ENCODE data around the gene CPXM1. TPM values are rescaled to one million over a fixed set of nuclear protein-coding genes. Genes with fewer than 3 reads are reported as not detected.

The CPXM1 gene
- total and polyA plus RNA-seq, 5 experiments from 2014 or later: 0.27 to 0.56 (median 0.35) TPM; not detected in 1

DNA sequence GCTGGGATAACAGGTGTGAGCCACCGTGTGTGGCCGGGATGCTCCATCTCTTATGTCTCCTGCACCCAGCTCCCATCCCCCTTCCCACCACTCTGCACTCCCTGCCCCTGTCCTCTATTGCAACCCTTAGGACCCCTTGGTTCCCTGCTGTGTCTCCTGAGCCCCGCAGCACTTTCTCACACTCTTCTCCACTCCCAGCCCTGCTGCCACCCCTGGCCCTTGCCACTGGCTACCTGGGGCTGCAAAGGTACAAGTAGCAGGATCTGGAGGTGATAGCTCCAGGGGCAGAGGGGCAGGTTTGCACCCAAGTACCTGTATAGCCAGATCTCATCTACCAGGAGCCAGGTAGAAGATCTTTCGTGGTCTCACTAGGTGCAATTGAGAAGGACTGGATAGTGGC is 6.6 kb upstream of the CPXM1 start:
- Mint-ChIP-seq H3K36me3 (peaks cover 0 to 3% (median 3%) of the 10 kb centered on the region in 3 donors), H3K9me3 (peaks cover 0 to 8% (median 2%) of the 10 kb centered on the region in 9 donors), H3K4me3 (no peak overlapping the region), H3K27ac (no peak overlapping the region), H3K4me1 (peaks cover 0 to 5% (median 2%) of the 10 kb centered on the region in 4 donors), H3K27me3 (peaks cover 30 to 61% (median 49%) of the 10 kb centered on the region in 5 donors)
- POLR2A ChIA-PET: interaction anchor here (0.7 kb wide), 1 partner anchor 44 kb away, joined by 3 read pairs; no protein-coding TSS in a partner anchor
- DNase-seq (no peak), ATAC-seq (no peak)

DNA sequence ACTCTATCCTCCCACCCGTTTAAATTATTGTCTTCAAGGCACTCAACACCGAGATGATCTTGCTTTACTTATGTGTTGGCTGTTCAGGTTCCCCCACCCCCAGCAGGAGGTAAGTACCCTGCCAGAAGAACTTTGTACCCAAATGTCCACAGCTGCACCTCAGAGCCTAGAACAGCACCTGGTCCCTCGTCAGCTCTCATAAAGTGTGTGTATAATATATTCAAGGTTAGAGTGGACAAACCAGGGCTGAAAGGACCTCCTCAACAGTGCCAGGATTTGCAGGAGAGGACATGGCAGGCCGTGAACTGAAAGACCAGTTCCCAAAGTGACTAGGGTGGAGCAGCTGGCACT is 5.9 kb upstream of the CPXM1 start:
- Mint-ChIP-seq H3K27me3 (peaks cover 31 to 64% (median 47%) of the 10 kb centered on the region in 5 donors), H3K9me3 (peaks cover 0 to 4% (median 0%) of the 10 kb centered on the region in 9 donors), H3K36me3 (no peaks in the 10 kb centered on the region), H3K4me3 (no peak overlapping the region), H3K27ac (no peak overlapping the region), H3K4me1 (peaks cover 2 to 8% (median 5%) of the 10 kb centered on the region in 4 donors)
- ATAC-seq (no peak), DNase-seq (no peak)
- POLR2A ChIA-PET: no interaction called here

DNA sequence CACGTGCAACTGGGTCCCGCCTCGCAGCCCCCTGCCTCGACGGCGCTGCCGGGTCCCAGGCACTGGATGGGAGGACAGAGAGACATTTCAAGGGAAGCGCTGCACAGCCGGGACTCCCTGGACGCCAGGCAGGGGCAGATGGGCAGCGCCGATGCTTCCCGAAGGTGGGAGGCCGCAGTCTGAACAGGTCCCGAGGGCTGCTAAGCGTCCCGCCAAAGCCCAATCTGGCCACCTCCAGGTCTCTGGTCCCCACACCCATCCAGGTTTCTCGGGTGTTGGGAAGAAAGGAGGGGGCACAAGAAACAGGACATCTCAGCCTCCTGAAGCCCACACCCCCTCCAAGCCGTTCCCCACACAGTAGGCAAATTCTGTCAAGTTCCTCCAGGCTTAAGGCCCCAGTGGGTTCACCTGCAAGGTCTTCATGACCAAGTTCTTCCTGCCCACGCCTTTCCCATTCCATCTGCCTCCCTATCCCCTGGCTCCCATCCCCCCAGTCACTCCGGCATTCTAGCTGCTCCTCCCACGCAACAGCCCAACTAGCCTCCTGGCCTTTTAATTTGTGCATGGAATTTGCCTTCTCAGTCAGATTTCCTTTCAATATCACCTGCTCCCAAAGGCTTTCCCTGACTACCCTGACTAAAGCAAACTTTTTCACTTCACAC is 5.4 kb upstream of the CPXM1 start:
- no peaks in the 10 kb centered on the region for H3K36me3 Mint-ChIP-seq
- POLR2A ChIA-PET: interaction anchor here (0.6 kb wide), 1 partner anchor 265 kb away, joined by 3 read pairs; no protein-coding TSS in a partner anchor
- no peak for ATAC-seq
- H3K4me3 Mint-ChIP-seq: no peak overlapping the region
- H3K9me3 Mint-ChIP-seq: peaks cover 0 to 3% (median 0%) of the 10 kb centered on the region in 9 donors
- H3K27me3 Mint-ChIP-seq: peaks cover 31 to 64% (median 51%) of the 10 kb centered on the region in 5 donors
- no peak for DNase-seq
- H3K27ac Mint-ChIP-seq: no peak overlapping the region
- peaks cover 8 to 13% (median 10%) of the 10 kb centered on the region in 4 donors for H3K4me1 Mint-ChIP-seq

DNA sequence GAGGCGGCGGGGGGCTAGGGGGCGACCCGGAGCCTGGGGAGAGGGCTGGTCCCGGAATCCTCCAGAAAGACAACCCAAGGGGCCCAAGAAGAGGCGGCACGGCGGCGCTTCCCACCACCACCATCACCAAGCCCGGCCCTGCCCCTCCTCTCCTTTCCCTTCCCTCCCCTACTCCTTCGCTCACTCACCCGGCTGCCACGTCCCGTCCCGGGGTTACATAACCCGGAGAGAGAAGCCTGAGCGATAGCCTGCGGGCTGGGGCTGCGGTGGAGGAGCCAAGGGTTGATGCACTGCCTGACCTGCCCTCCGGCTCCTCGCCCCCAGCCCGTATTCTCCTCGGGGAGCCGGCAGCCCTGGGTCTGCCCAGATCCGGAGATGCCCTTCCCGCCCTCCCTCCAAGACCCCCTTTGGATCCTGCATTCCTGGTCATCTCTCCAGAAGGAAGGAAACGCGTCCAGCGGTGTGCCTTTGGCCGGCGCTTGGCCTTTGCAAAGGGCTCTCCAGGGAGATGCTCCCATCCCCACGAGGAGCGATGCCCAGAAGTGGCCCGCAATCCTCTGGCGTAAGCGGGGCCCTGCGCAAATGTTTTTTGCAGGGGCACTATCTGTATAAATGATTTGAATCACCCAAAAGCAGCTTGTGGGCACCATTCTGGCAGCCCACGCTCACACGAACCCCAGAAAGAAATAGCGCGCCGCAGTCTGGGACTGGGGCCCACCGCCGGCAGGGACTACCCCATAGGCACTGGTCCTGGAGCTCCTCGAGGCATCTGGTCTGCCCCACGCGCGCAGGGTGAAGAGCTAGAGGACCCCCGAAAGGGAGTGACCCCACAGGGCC is 4.6 kb upstream of the CPXM1 start:
- Mint-ChIP-seq H3K9me3 (peaks cover 0 to 3% (median 0%) of the 10 kb centered on the region in 9 donors), H3K27ac (no peak overlapping the region), H3K36me3 (no peaks in the 10 kb centered on the region), H3K4me1 (peaks cover 13 to 17% (median 14%) of the 10 kb centered on the region in 4 donors), H3K4me3 (no peak overlapping the region), H3K27me3 (peaks cover 33 to 68% (median 55%) of the 10 kb centered on the region in 5 donors)
- POLR2A ChIA-PET: no interaction called here
- DNase-seq (no peak), ATAC-seq (no peak)

DNA sequence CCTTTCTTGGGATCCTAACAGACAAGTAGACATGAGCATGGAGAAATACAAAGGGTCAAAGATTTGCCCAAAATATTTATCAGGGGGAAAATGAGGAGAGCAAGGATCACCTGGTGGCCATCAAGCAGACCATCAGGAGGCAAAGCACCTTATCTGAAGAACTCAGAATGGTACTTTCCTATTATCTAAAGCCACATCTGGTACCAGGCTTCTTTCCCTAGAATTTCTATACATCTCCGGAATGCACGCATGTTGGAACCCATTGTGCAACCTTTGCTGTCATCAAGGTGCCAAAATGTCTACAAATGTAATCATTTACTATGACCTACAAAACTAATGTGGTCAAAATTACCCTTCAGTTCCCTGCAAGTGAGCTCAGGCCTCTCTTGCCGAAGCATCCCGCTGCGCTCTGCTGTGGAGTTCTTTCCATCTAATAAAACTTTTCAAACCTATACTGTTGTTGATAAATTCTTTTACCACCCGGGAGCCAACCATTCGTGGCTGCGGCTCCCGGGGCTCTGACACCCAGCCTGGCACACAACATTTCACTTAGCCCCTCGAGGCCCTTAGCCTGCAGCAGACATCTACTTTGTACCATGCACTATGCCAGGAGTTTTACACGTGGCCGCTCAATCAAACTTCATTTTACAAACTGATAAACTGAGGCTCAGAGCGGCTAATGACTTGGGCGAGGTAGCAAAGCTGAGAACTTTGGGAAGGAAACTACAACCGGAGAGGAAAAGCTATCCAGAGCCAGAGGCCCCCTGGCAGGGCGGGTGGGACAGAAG is 3.8 kb upstream of the CPXM1 start:
- POLR2A ChIA-PET: no interaction called here
- H3K36me3 Mint-ChIP-seq: peaks cover 0 to 6% (median 0%) of the 10 kb centered on the region in 3 donors
- no peak for DNase-seq
- H3K27me3 Mint-ChIP-seq: peaks cover 40 to 77% (median 62%) of the 10 kb centered on the region in 5 donors
- H3K27ac Mint-ChIP-seq: peak overlapping the region in 1 of 10 donors; percentile 10
- peaks cover 0 to 3% (median 0%) of the 10 kb centered on the region in 9 donors for H3K9me3 Mint-ChIP-seq
- ATAC-seq: no peak
- no peak overlapping the region for H3K4me3 Mint-ChIP-seq
- H3K4me1 Mint-ChIP-seq: peaks cover 21 to 25% (median 22%) of the 10 kb centered on the region in 4 donors

DNA sequence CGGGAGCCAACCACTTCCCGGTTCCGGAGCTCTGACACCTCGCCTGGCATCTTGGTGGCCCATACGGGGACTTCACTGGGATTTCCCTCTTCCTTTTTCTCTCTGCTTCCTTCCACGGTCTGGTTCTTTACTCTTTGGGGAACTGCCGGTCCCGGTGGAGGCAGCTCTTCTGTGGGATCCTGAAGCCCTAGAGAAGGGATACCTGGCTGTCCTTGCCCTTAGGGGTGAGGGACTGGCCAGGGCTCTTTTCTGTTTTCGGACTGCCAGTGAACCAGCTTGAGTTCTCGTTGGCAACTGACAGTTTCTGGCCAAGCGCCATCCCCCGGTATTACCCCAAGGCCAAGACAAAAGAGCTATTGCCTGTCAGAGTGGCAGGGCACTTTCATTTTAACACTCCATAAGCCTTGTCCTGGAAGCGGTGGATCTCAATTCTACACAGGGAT is 880 bp upstream of the CPXM1 start:
- ATAC-seq: peak in 1 of 2 donors; percentile 39
- H3K27me3 Mint-ChIP-seq: peaks cover 42 to 93% (median 64%) of the 10 kb centered on the region in 5 donors
- peak overlapping the region; percentile 71 to 92 (median 86) for H3K4me3 Mint-ChIP-seq
- POLR2A ChIA-PET: interaction anchor here (0.5 to 1.1 kb wide), 3 partner anchors 20 to 314 kb away, joined by 3 to 4 read pairs (median 3); partner anchors contain the start of genes PCED1A and VPS16
- H3K4me1 Mint-ChIP-seq: peaks cover 19 to 30% (median 28%) of the 10 kb centered on the region in 4 donors
- no peaks in the 10 kb centered on the region for H3K9me3 Mint-ChIP-seq
- H3K27ac Mint-ChIP-seq: peak overlapping the region in 3 of 10 donors; percentile 48 to 72 (median 63)
- DNase-seq: peak in 1 of 10 donors; percentile 17
- peaks cover 0 to 6% (median 0%) of the 10 kb centered on the region in 3 donors for H3K36me3 Mint-ChIP-seq

DNA sequence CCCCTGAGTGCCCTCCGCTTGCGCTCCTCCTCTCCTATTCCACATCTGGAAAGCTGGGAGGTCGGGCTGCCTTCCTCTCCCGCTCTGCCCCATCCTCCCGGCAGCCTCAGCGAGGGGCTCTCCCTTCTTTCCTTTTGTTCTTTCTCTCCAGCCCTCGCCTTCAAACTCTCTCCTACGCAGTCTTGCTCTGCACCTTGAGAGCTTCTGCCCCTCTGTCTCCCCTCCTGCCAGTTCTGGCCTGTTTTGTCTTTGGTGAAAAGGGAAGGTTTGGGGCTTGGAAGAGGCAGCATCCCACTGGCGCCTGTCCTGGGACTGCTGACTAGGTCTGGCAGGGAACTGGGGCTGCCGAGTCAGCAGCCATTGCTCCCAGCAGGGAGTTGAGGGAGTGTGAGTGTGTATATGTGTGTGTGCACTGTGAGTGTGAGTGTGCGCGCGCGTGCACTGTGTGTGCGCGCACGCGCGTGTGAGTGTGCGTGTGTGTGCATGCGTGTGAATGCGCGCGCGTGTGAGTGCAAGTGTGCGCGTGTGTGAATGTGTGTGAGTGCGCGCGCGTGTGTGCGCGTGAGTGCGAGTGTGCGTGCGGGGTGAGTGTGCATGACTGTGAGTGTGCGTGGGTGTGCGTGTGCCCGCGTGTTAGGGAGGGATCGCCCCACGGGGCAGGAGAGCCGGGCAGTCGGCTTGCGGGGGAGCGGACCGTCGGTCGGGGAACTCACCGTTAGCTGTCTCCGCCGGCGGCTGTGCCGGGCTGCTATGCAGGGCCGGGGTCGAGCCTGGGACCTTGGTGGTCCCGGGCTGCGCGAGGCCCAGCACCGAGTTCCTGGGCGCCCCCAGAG is 523 bp downstream of the CPXM1 start:
- peak overlapping the region; percentile 78 to 97 (median 90) for H3K4me3 Mint-ChIP-seq
- peak; percentile 30 to 50 for ATAC-seq
- POLR2A ChIA-PET: interaction anchor here (0.6 to 1.2 kb wide), 3 partner anchors 40 to 1073 kb away, joined by 4 to 7 read pairs (median 4); partner anchors contain the start of gene PCED1A
- peaks cover 0 to 6% (median 0%) of the 10 kb centered on the region in 3 donors for H3K36me3 Mint-ChIP-seq
- H3K27me3 Mint-ChIP-seq: peaks cover 37 to 83% (median 55%) of the 10 kb centered on the region in 5 donors
- DNase-seq: peak in 2 of 10 donors; percentile 9 to 17
- H3K27ac Mint-ChIP-seq: peak overlapping the region in 7 of 10 donors; percentile 1 to 97 (median 61)
- no peaks in the 10 kb centered on the region for H3K9me3 Mint-ChIP-seq
- peaks cover 19 to 30% (median 28%) of the 10 kb centered on the region in 4 donors for H3K4me1 Mint-ChIP-seq

DNA sequence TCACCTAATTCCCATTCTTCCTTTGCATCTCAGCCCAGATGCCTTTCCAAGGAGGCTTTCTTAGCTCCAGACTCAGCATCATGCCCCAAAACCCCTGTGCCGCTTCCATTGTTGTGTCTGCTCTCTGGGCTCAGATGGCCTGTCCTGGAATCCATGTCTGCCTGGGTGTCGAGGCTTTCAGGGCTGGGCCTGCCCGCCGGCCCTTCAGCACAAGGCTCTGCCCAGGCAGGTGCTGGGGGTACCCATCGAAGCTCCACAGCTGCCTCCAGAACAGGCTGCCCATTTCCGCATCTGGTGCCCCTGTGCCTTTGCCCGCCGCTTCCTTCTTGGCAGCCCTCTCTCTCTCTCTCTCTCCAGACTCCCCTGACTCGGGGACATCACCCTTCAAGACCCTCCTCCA is 1.2 kb downstream of the CPXM1 start:
- peaks cover 35 to 76% (median 52%) of the 10 kb centered on the region in 5 donors for H3K27me3 Mint-ChIP-seq
- DNase-seq (no peak), ATAC-seq (peak in 1 of 2 donors; percentile 21)
- H3K4me3 Mint-ChIP-seq: peak overlapping the region; percentile 78 to 97 (median 90)
- peaks cover 19 to 30% (median 28%) of the 10 kb centered on the region in 4 donors for H3K4me1 Mint-ChIP-seq
- H3K36me3 Mint-ChIP-seq: peaks cover 0 to 6% (median 0%) of the 10 kb centered on the region in 3 donors
- H3K27ac Mint-ChIP-seq: peak overlapping the region in 4 of 10 donors; percentile 19 to 97 (median 78)
- POLR2A ChIA-PET: interaction anchor here (1.2 kb wide), 1 partner anchor 66 kb away, joined by 4 read pairs; no protein-coding TSS in a partner anchor
- no peaks in the 10 kb centered on the region for H3K9me3 Mint-ChIP-seq

DNA sequence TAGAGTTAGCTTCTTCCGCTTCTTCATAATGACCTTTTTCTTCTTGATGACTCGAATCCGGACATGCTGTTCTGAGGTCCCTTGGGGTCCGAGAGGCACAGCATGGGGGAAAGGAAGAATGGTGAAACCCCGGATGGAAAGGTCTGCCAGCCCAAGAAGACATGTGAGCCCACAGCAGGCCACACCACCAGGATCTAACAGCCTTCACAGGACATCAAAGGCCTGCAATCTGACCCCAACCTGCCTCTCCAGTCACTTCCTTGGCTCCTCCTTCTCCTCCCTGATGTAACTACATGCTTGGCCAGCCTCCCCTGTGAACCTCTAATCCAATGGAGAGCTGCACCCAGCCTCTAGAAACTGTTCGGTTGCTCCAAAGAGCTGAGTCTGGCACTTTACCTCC is 1.6 kb downstream of the CPXM1 start:
- Mint-ChIP-seq H3K4me3 (peak overlapping the region; percentile 78 to 97 (median 90)), H3K36me3 (peaks cover 0 to 6% (median 0%) of the 10 kb centered on the region in 3 donors), H3K4me1 (peaks cover 19 to 30% (median 28%) of the 10 kb centered on the region in 4 donors), H3K27me3 (peaks cover 34 to 72% (median 49%) of the 10 kb centered on the region in 5 donors), H3K27ac (peak overlapping the region in 1 of 10 donors; percentile 80), H3K9me3 (no peaks in the 10 kb centered on the region)
- POLR2A ChIA-PET: interaction anchor here (1.2 kb wide), 1 partner anchor 66 kb away, joined by 4 read pairs; no protein-coding TSS in a partner anchor
- no peak for ATAC-seq
- no peak for DNase-seq

DNA sequence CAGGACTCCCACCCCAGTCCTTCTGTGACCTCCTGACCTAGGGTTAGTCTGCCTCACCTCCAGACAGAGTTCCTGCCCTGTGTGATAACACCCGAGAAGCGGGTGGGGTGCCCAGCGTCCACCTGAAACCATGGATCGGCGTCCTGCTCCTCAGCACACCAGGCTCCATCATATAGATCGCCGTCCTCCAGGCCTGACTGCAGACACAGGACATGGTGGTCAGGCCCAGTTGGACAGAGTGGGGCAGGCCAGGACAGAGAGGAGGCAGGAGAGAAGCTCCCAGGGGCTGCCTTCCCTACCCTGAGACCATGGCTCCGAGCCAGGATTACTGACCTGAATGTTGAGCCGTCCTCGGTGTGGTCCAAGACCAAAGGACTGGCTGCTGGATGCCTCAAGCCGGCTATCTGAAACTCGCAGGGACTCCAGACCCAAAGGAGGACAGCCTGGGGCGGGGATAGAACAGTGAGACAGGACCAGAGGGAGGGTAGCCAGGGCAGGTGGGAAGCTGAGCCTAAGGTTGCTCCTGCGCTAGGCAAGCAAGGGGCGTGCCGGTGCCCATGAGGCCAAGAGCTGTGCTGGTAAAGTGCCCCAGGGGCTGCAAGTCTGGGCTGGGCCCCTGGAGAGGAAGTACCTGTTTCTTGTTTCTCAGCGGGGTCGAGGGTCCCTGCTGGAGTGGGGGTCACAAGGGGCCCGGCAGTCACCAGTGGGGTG is 2.2 kb downstream of the CPXM1 start:
- Mint-ChIP-seq H3K4me3 (peak overlapping the region in 4 of 10 donors; percentile 18 to 68 (median 38)), H3K9me3 (no peaks in the 10 kb centered on the region), H3K36me3 (peaks cover 0 to 6% (median 0%) of the 10 kb centered on the region in 3 donors), H3K4me1 (peaks cover 21 to 30% (median 28%) of the 10 kb centered on the region in 4 donors), H3K27me3 (peaks cover 32 to 73% (median 51%) of the 10 kb centered on the region in 5 donors), H3K27ac (peak overlapping the region in 1 of 10 donors; percentile 33)
- ATAC-seq: no peak
- no peak for DNase-seq
- POLR2A ChIA-PET: no interaction called here
